HG03378 (cell line): ENCODE data around the gene SP6.

ENCODE experiments used
- ATAC-seq: cut with Tn5 transposase; IDR thresholded peaks from one replicate; pipeline ENCODE4 v1.9.1; 2021; ENCODE audit warnings: mild to moderate bottlenecking, moderate library complexity; ENCODE audit not compliant: unreplicated experiment

SP6 gene

DNA sequence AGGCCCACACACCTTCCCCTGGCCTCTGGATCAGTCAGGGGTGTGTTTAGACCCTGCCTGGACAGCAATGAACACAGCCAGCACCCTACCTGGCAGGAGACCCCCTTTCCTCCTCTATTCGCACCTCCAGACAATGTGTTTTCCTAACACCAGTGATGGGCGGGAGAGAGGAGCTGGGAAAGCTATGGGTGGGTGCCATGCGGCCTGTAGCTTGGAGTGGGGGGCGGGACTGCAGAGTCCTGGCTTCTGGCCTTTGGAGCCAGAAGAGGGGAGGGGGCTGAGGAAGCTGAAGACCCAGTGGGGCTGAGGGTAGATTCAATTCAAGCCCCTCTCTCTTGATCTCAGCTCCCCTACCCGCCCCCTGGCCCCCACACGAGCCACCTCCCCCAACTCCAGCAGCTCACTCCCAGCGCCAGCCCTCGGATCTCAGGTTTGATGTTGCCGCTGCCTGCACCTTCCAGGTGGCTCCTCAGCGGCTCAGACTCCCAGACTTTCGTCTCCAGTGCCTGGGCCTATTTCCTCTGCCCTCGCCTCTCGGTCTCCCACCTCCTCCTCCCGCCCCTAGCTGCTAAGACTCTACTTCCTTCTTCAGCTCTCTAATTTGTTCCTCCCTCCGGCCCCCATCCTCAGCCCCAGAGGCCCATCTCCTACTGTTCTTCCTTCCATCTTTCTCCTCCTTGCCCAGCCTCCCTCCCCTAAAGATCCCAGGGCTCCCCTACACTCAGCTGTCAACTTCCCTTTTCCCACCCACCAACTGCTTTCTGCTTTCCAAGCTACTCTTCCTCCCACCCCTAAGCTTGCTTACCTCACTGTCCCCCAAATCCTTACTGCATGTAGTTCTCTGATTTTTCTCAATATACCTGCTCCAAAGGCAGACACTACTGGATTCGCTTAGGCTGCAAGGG lies 6.8 kb upstream of the SP6 start:
- no peak for ATAC-seq

DNA sequence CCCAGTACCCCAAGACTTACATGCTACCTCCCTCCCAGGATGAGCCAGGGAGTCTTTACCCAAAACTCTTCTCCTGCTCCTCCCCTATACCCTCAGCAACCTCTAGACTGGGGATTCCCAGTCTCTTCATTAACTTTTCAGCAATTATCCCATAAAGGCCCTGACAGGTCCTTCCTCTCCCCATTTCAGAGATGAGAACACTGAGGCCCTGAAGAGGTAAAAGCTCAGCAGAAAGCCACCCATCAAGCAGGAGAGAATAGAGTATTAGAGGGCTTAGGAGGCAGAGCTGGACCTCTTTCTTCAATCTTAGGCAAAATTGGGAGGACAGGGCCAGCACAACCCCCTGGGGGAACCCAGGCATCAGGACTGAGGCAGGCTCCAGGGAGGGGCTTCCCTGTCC lies 5.9 kb upstream of the SP6 start:
- no peak for ATAC-seq

DNA sequence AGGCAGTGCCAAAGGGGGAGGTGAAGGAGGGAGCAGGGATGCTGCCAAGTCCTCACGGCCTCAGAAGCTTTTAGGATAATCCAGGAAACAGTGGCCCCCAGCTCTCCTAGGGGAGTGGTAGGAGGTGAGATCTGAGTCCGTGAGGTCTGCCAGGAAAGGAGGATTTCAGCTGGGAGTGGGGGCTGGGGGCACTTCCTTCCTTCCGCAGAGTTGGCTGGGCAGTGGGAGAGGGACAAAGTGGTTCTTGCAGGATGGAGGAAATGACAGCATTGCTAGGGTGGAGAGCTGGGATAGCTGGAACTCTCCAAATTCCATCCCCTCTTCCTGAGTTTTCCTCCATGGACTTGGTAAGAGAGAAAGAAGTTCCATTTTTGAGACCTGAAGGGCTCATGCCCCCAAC lies 4.8 kb upstream of the SP6 start:
- no peak for ATAC-seq

DNA sequence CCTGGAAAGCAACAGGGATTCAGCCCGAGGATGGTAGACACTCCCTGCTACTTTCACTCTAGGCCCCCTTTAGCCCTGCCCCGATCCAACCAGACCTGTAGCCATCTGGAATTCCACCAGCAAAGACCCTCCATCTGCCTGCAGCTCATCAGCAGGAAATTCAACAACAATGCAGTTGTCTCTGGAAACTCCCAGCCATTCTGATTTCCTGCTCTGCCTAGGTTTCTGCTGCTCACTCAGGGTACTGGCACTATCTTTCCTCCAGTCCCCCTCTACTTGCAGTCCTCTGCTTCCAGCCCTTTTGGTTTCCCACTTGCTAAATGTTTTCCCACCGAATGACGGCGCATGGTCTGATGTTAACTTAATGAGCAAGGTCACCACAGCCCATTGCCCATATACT lies 2.7 kb upstream of the SP6 start:
- ATAC-seq, result no peak

DNA sequence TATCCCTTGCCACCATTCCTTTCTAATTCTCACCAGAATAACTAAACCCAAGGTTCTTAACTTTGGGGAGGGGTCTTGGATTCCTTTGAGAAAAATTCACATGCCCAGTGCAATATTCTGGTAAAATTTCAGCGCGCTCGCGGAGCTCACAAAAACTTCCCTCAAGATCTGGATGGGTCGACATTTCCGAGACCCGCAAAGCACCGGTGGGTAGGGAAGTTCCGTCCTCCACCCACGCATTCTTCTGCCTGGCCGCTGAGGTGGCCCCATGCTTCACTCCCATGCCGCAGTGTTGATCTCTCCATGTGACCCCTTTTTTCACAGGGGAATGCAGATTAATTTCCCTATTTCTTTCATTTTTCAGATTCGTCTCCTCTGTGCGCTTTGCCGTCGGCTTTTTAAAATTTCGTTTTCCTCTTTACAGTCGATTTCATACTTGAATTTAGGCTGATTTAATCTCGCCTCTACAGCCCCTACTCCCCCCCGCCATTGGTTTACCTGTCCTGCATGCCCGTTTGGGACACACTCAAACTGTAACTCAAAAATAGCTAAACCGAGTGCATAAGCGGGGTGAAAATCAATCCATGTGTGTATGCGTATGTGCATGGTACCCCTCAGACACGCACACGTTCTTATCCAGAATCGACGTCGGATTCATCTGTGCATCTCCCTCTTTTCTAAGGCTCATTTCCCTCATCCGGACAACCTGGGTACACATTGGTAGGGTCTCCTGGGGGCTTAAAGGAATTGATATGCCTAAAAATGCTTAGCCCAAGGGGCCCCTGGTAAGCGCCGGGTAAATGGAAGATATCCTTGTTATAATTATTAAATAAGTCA lies 1.4 kb upstream of the SP6 start:
- no peak for ATAC-seq

DNA sequence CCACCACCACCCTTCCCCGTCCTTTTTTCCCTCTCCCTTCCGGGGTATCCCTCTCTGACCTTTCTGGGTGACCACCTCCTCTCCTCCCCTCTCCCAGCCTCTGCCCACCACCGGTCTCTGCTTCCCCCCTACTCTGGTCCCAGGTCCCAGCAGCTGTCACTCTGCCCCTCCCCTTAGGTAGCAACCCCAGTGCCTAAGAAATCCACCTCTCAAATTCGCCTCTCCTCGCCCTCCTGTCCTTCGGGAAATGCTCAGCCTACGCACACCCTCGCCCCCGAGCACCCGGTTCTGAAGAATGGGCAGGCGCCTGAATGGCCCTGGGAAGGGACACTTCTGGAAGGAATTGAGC lies 775 bp upstream of the SP6 start:
- ATAC-seq, result no peak

DNA sequence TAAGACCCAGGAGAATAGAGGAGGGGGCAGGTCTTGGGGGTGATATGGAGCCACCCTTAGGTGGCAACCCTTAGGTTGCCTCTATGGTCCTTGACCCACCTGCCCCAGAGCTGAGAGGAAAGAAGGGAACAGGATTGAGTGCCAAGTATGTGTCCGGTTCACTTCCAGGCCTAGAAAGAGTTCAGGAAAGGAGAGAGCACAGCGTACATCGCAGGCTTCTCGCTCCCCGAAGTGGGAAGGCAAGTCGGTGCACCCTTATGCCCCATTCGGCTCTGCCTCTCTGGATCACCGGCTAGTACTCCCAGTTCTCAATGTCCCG lies 631 bp downstream of the SP6 start:
- no peak for ATAC-seq

DNA sequence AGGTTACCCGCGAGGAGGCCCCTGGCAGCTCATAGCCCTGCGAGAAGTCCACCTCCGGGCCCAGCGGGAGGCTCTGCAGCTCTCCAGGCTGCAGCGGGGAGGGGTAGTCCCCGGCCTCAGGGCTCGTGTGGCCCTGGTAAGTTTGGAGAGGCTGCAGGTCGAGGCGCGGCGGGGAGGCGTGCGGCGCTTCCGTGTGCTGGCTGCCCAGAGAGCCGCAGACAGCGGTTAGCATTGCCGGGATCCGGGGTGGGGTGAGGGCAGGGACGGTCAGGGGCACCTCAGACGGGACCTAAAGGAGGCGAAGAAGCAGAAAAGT lies 2.8 kb downstream of the SP6 start:
- no peak for ATAC-seq

DNA sequence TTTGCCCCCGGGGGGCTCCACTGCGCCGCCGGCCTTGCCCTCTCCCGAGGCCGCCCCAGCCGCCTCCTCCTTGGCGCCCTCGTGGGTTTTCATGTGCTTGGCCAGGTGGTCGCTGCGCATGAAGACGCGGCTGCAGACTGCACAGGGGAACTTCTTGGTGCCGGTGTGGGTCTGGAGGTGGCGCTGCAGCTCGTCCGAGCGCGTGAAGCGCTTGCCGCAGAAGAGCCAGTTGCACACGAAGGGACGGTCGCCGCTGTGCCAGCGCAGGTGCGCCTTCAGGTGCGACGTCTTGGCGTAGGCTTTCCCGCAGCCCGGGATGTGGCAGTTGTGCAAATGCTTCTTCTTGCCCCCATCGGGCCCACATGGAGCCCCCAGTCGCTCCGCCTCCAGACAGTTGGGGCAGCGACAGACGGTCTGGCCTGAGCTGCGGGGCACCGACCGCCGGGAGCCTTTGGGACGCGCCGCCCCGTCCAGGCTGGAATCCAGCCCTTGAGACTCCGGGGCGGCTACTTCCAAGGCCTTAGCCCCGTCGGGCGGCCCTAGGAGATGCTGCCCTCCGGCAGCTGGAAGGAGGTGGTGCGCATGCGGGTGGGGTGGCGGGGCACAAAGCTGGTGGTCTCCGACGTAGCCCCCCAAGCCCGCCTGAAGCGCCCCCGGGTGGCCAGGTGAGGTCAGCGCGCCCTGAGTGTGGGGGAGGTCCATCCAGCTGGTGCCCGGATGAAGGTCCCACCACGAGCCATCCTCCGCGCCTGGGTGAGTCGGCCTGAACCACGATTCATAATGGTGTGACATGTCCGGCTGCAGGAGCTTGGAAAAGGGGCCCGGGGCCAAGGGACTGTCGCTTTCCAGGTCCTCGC lies 3.4 kb downstream of the SP6 start:
- no peak for ATAC-seq

DNA sequence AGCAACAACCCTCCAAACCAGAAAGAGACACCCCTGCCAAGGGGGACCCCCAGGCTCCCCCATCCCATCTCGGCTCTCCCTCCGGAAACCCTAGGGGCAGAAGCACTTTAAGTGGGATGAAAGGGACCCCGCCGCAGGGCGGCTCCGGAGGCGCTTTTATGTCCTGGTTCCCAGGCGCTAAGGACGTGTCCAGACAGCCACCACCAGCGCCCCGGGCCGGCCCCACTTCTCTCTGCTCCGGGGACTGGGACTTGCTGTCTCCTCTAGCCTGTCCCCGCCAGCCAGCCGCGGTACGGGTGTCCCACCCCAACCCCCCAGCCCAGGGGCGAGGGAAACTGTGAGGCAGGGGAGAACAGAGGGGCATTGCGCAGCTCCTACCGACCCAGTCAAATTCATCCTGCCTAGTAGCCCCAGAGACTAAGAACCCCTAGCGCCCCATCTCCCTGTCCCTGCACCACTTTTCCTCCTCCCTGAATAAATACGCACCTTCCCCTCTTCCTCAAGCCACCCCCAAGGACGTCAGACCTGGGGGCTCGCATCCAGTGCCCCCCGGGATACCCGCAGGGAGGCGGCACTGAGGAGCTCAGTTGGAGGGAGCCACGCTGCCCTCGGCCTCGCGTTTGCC lies 4.1 kb downstream of the SP6 start:
- ATAC-seq, result no peak

DNA sequence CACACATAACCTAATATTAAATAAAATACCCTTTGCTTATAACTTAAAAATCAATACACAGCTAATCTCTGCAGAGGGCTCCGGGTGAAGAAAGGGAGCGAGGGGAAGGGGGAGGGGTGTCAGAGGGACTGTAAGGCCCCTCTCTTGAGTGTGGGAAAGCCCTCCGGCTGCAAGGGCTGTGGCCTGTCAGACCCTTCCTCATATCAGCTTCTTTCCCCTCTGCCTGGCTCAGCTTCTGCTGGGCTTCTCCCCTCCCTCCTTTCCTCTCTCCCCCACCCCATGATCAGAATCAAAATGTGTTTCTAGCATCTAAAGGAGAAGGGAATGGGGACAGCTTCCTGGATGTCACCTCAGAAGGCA lies 5.3 kb downstream of the SP6 start:
- ATAC-seq, result no peak

DNA sequence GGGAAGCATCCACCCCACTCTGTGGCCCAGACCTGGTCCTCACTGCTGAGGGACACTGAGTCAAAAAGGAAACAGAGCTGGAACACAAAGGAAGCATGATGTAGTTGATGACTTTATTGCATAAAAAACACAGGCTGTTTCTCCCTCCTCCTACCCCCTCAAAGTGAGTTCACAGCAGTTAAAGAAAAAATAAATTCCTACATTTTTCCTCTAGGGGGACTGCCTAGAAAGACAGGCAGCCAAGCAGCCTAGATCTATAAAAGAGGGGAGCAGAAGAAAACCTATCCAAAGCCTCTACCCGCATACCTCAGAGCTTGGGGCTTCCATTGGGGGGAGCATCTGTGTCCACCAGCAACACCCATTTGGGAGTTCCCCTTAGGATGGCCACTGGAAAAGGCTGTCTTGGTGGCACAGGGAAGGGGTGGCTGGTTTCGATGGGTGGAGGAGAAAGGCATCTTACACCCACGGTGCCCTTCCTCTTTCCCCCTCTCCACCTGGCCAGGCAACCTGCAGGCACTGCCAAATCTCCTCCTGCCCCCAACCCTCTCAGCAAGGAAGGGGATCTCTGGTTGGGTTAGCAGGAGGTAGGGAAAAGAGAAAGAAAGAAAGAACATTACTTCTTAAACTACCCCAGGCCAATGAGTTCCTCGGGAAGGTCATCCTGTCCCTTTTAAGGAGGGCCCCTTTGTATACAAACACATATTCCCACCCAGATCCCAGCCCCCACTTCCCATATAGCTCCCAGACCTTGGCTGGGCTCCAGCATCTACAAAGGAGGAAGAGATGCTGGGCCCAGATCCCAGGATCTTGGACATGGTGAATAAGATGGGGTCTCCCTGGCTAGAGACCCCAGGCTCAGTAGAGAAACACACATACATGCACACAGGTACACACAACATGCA lies 5.9 kb downstream of the SP6 start:
- ATAC-seq, result no peak

DNA sequence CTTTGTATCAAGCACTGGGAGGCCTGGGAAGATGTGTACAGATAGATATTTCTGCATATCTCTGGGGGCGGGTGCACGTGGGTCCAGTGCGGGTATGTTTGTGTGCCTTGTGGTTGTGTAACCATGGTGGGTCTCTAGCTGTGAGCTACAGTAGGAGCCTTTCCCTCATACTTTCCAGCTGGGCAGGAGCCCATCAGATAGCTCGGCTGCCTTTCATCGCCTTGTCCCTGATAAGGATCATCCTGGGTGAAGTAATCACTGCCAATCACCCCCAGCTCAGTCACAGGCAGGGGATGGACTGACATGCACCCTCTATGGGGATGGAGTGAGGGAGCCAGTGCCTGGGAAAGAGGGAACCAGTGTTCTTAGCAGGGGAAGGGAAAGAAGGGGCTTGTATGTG lies 6.7 kb downstream of the SP6 start:
- ATAC-seq, result no peak

DNA sequence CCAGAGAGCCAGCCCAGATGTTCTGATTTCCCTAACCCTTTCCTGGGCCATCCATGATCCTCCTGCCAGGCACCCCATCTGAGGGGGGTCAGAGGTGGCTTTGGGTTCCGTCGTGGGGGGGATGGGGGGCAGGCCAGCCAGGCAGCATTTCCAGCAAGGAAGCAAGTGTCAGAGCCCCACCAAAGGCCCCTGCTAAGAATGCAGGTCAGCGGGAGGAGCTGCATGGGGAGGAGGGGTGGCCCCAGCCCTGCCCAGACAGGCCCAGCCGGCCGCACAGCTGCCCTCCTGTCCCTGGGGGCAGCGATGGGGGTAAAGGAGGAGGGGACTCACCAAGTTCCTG lies 7.6 kb downstream of the SP6 start:
- no peak for ATAC-seq

DNA sequence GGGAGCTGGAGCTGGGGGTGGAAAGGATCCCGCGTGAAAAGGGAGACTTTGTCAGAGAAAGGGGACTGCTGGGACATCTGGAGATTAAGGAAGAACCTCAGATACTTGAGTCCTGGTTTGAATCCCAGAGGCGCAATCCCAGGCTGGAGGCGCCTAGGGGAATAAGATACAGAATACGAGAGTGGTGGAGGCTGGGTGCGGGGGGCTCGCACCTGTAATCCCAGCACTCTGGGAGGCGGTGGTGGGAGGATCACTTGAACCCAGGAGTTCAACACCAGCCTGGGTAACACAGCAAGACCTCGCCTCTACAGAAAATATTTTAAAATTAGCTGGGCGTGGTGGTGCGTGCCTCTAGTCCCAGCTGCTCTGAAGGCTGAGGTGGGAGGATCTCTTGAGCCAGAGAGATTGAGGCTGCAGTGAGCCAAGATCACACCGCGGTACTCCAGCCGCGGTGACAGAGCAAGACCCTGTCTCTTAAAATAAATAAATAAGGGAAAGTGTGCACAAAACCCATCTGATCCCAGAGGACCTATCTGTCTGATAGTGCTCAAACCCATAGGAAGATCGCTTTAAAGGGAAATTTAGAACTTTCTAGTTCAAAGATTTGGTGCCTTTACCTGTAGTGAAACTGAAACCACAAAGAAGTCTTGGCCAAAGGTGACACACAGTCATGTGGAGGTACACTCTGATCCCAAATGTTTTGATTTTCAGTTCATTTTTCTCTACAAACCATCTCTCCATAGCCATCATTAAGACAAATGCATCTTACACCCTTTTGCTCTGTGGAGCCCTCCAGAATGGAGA lies 9.3 kb downstream of the SP6 start:
- ATAC-seq, result peak; percentile 6

DNA sequence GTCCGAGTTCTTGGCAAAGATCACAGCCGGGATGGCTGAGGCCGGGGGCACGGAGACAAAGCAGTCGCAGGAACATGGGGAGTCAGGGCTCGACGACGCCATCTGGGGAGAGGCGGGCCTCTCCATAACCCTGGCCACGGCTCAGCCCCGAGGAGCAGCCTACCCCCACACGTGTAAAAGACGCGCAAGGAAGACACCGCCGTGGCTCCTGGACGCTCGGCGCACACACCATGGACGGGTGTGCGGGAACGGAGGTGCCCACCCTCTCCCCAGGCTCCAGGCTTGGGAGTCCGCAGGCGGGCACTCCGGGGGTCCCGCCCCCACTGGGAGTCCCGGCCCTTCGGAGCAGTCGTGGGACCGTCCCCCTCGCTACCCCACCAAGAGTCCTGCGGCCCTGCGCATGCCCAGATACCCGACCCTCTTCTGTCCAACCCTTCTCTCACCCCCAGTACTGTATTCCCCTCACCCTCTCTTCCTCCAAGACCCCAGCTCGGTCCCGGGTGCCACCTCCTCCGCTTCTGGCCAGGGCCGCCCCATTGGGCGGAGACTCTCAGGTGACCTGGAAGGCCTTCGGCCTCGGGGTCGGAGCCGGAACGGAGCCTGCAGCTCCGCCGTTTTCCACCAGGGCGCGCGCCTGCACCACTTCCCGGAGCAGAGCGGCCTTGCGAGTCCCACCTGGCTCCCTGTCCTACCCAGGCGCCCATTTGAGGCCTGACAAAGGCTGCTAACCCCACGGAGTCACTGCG lies 10.0 kb downstream of the SP6 start, which contains the start of gene SCRN2:
Gene SCRN2 (minus strand): TSS at position 532 of the 746 bp plus-strand sequence. CDS start 430 bp downstream, at position 102.
- peak; percentile 71 for ATAC-seq

DNA sequence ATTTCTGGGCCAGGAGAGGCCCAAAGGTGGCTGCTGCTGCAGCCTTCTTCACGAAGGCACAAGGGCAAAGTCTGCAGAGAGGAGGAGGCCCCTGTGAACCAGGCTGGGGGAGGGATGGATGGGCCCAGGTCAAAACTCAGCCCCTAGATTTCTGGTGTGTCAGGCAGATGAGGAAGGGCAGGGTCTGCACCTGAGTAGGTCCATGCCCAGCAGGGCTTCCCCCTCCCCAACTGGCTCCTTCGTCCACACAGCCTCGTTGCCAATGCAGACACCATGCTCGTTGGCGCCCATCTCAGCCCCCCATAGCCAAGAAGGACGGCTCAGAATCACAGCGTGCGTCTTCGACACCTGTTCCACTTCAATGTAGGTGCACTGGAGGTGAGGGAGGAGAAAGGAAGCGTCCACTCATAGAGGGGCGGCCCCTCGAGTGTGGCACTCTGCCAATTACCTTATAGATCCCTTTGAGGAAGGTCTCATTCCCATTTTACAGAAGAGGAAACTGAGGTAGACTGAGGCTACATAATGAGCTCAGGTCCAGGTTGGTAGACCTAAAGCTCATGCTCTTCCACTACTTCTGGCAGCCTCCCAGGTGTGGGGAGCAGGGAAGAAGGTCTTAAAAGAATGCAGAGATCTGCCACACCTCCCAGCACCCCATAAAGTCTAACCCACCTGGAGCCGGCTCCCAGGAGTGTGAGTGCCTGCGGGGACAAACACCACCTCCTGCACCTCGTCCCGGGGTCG lies 10.8 kb downstream of the SP6 start:
- ATAC-seq, result no peak

DNA sequence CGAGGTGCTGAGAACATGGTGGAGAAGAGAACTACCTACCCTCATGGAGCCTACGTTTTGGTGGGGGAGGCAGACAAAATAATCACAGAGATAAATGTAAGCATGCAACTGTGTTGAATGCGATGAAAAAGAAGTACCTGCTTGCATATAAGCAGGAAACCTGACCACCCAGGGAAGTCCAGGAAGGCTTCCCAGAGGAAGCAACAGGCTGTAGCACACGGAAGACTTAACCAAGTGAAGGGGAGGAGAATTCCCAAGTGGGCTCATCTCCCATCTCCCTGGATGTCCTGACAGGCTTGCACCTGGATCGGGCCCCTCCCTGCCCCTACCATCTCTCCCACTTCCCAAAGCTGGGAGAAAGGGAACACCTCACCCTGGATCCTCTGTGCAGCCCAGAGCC lies 11.9 kb downstream of the SP6 start:
- ATAC-seq, result no peak
